Kidney (tissue), 14 donors: ENCODE measurements around the gene JAKMIP3. TPM values are rescaled to one million over a fixed set of nuclear protein-coding genes. Genes with fewer than 3 reads are reported as not detected.

Source experiments
- DNase-seq, 5 donors: peaks; one replicate each; pipeline ENCODE4 v3.0.0-alpha.2; 2013 to 2020
- FAIRE-seq: peaks from 2 replicates; lab custom pipeline; 2012; peaks lifted over from hg19 to GRCh38; lab: Jason Lieb, UNC
- H3K27ac ChIP-seq, 2 donors: one replicate each; pipeline ENCODE4 v1.7.0; 2013; ENCODE audit warnings: low read depth in 2 of 2, low read length in 2 of 2, inconsistent platforms in 1 of 2
- H3K27me3 ChIP-seq: one replicate; pipeline ENCODE4 v1.7.1; 2013; ENCODE audit warnings: low read length, inconsistent platforms; ENCODE audit not compliant: control insufficient read depth, insufficient read depth
- H3K36me3 ChIP-seq, 3 donors: one replicate each; pipeline versions ENCODE4 v1.7.0 to v1.7.1; 2013; ENCODE audit warnings: low read length in 3 of 3, control low read depth in 1 of 3, inconsistent platforms in 1 of 3; ENCODE audit not compliant: insufficient read depth in 3 of 3, control insufficient read depth in 2 of 3
- H3K4me1 ChIP-seq, 3 donors: one replicate each; pipeline versions ENCODE4 v1.7.0 to v1.7.1; 2013; ENCODE audit warnings: low read length in 3 of 3, inconsistent platforms in 1 of 3, low read depth in 1 of 3; ENCODE audit not compliant: control insufficient read depth in 2 of 3, insufficient read depth in 2 of 3
- H3K4me3 ChIP-seq, 3 donors: one replicate each; pipeline versions ENCODE4 v1.7.0 to v1.8.1; 2013; ENCODE audit warnings: low read length in 3 of 3, control low read depth in 1 of 3, inconsistent platforms in 1 of 3
- H3K9ac ChIP-seq, 3 donors: one replicate each; pipeline versions ENCODE4 v1.7.0 to v1.7.1; 2013; ENCODE audit warnings: low read length in 3 of 3, control low read depth in 1 of 3, inconsistent platforms in 1 of 3
- H3K9me3 ChIP-seq, 3 donors: one replicate each; pipeline versions ENCODE4 v1.7.0 to v1.7.1; 2013; ENCODE audit warnings: low read length in 3 of 3, control low read depth in 1 of 3, inconsistent platforms in 1 of 3; ENCODE audit not compliant: control insufficient read depth in 2 of 3, insufficient read depth in 1 of 3
- CTCF ChIP-seq: IDR thresholded peaks from 3 replicates; pipeline ENCODE4 v1.5.1; 2012; ENCODE audit warnings: mild to moderate bottlenecking, moderate library complexity, borderline replicate concordance; ENCODE audit not compliant: insufficient read depth; ENCODE audit errors: extremely low read depth
- intact Hi-C: fragments of 100-400 bp; cut with DNase I; formaldehyde crosslinking; loops from one replicate; pipeline ENCODE4 v1.11.1; 2022
- polyA plus RNA-seq: library from polyadenylated mRNA; stranded (reverse); fragments of 350-450 nt; fragmentation: Illumina TruSeq; extraction: RNeasy Lipid Tissue Mini Kit (QIAGEN cat#74804); gene quantifications from one replicate; pipeline ENCODE4 v1.2.3, GENCODE V29; 2014; ENCODE audit warnings: low read depth, low replicate concordance; ENCODE audit not compliant: insufficient read depth
- total RNA-seq: library from RNA; stranded (reverse); fragmentation: NEBNext Ultra II Directional; extraction: Animal tissue kit (Norgen Biotek cat#: 25700); gene quantifications from one replicate; pipeline ENCODE4 v1.2.1, GENCODE V29; 2021
- donor health status: control.
- donor health status: control.
- donor health status: control.
- donor health status: control.
- donor health status: control.
- donor health status: DM: yes; HTN: yes; CAD: no.
- donor health status: Normal renal cell carcinoma (clear cell type).

JAKMIP3 gene
- total and polyA plus RNA-seq, 2 donors from 2014 or later, result 0.13 to 0.16 TPM

- FAIRE-seq, result no peak
- Histone ChIP-seq H3K4me1 (no peaks in the 10 kb centered on the region), H3K9me3 (no peaks in the 10 kb centered on the region), H3K9ac (no peak overlapping the region), H3K27me3 (peaks cover 23% of the 10 kb centered on the region), H3K4me3 (no peak overlapping the region), H3K27ac (no peak overlapping the region), H3K36me3 (no peaks in the 10 kb centered on the region)
- DNase-seq, result peak in 1 of 5 donors; percentile 6
- intact Hi-C loops, result no loop called here
- no peak for TF ChIP-seq CTCF
Measured at GRCh38 chr10:132037676-132037975, 28.1 kb upstream of the JAKMIP3 start.

- no peak for DNase-seq
- no peak for TF ChIP-seq CTCF
- Histone ChIP-seq H3K36me3 (no peaks in the 10 kb centered on the region), H3K4me3 (no peak overlapping the region), H3K4me1 (no peaks in the 10 kb centered on the region), H3K27ac (no peak overlapping the region), H3K27me3 (peaks cover 23% of the 10 kb centered on the region), H3K9me3 (no peaks in the 10 kb centered on the region), H3K9ac (no peak overlapping the region)
- intact Hi-C loops, result no loop called here
- FAIRE-seq, result no peak
Measured at GRCh38 chr10:132039371-132039770, 26.4 kb upstream of the JAKMIP3 start.

GRCh38 chr10:132040046-132040445, 25.7 kb upstream of the JAKMIP3 start:
- FAIRE-seq (no peak), DNase-seq (no peak)
- no peaks in the 10 kb centered on the region for H3K4me1 ChIP-seq
- peaks cover 23% of the 10 kb centered on the region for H3K27me3 ChIP-seq
- TF ChIP-seq CTCF, result no peak
- H3K27ac ChIP-seq, result no peak overlapping the region
- intact Hi-C loops, result no loop called here
- H3K36me3 ChIP-seq, result no peaks in the 10 kb centered on the region
- H3K4me3 ChIP-seq, result no peak overlapping the region
- H3K9ac ChIP-seq, result no peak overlapping the region
- H3K9me3 ChIP-seq, result no peaks in the 10 kb centered on the region

- Histone ChIP-seq H3K4me1 (no peaks in the 10 kb centered on the region), H3K27me3 (peaks cover 15% of the 10 kb centered on the region), H3K4me3 (no peak overlapping the region), H3K36me3 (no peaks in the 10 kb centered on the region), H3K9me3 (no peaks in the 10 kb centered on the region), H3K9ac (no peak overlapping the region), H3K27ac (no peak overlapping the region)
- TF ChIP-seq CTCF, result no peak
- FAIRE-seq (no peak), DNase-seq (no peak)
- intact Hi-C loops, result no loop called here
Measured at GRCh38 chr10:132041340-132041739, 24.4 kb upstream of the JAKMIP3 start.
